GM21576 (cell line): ENCODE data around the gene HMCN2.

ENCODE experiments used
- ATAC-seq: cut with Tn5 transposase; IDR thresholded peaks from one replicate; pipeline ENCODE4 v1.9.1; 2021; ENCODE audit warnings: mild to moderate bottlenecking, moderate library complexity; ENCODE audit not compliant: unreplicated experiment

The HMCN2 gene

DNA sequence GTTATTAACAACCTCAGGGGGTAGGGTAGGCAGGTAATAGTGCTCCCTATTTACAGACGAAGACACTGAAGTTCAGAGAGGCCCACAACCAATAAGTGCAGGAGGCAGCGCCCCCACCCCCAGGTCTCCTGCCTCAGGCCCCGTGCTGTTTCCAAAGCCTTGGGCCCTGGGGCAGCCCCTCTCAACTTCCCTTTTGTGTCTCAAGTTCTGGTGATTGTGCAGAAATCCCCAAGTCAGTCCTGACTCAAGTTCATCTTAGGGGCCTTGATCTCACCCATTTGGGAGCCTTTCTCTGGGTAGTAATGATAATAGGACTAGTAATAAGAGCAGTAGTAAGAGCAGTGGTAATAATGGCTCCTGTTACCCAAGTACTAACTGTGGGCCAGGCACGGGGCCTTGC, 143.7 kb downstream of the HMCN2 start:
- no peak for ATAC-seq

DNA sequence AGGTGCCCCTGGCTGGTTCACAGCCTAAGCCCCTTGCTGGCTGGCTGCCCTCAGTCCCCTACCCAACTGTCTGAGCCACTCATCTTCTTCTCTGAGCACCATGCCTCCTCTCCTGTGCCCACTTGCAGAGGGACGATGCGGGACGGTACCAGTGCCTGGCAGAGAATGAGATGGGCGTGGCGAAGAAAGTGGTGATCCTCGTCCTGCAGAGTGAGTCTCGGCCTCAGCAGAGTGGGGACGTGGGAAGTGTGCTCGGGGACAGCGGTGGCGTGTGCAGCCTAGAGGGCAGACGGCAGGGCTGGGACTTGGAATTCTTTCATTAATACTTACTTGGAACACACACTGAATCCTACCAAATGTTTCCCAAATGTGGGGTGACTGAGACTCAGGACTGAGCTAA, 144.9 kb downstream of the HMCN2 start:
- no peak for ATAC-seq

DNA sequence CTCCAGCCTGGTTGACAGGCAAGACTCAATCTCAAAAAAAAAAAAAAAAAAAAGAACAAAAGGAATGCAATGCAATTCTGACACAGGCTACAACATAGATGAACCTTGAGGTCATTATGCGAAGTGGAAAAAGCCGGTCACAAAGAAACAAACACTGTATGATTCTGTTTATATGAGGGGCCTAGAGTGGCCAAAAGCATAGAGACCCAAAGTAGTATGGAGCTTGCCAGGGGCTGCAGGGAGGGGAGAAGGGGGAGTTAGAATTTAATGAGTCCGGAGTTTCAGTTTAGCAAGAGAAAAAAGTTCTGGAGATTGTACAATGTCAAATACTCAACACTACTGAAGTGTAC, 146.0 kb downstream of the HMCN2 start:
- ATAC-seq, result no peak

DNA sequence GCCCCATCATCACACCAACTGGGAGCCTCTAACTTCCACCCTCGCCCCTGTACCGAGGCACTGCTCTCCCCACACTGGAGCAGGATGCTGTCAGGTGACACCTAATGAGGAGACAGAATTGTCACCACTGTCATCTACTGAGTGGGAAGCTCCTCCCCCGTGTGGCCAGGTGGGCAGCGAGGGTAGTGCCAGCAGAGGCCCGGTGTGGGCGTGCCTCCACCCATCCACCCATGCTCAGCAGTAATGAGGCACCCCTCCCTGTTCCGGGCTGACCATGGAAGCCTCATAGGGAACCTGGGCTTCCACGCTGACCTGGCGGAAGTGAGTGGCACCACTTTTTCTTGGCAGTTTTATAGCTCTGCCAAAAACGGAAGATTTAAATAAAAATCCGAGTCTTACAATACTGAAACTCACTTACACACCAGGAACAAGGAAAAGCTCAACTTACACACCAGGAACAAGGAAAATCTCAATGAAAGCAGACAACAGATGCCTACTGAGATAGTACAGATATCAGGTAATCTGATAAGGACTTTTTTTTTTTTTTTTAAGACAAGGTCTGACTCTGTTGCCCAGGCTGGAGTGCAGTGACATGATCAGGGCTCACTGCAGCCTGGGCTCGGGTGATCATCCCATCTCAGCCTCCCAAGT, 148.6 kb downstream of the HMCN2 start:
- ATAC-seq, result no peak

DNA sequence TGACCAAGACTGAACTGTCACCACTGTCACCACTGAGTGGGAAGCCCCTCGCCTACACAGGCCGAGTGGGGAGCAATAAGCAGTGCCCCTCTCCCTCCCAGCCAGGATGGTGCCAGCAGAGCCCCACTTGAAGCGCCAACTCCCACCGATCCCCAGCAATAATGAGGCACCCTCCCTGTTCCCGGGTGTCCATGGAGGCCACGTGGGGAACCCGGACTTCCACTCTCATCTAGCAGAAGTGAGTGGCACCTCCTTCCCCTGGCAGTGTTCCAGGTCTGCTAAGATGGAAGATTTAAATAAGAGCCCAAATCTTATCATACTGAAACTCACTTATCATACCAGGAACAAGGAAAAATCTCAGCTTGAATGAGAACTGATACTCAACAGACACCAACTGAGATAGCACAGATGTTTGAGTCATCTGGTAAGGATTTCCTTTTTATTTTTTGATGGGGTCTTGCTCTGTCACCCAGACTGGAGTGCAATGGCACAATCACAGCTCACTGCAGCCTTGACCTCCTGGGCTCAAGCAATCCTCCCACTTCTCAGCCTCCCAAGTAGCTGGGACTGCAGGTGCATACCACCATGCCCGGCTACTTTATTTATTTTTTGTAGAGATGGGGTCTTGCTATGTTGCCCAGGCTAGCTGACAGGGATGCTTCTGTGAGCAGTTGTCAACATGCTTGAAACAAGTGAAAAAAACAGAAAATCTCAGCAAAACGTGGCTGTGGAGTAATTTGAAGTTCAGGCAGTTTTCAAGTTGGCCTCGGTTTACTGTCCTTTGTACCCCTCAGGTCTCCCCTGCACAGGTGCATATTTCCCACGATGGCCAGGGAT, 149.6 kb downstream of the HMCN2 start:
- no peak for ATAC-seq

DNA sequence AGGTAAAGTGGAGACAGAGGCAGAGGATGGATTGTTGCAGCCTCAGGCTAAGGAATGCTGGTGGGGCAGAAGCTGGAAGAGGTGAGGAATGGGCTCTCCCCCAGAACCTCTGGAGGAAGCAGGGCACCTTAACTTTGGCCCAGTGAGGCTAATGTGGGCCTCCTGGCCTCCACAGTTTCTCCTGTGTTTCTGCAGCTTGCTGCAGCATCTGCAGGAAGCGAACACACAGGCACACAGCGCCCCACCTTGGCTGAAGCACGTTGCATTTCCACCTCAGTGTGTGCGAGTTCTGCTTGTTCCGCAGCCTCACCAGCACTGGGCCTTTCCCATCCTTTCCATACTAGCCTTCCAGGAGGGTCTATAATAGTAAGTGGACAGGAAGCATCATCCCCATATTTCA, 152.0 kb downstream of the HMCN2 start:
- ATAC-seq, result no peak

- ATAC-seq, result no peak
These were observed 153.2 kb downstream of the HMCN2 start for GRCh38 chr9:130418776-130419175.

DNA sequence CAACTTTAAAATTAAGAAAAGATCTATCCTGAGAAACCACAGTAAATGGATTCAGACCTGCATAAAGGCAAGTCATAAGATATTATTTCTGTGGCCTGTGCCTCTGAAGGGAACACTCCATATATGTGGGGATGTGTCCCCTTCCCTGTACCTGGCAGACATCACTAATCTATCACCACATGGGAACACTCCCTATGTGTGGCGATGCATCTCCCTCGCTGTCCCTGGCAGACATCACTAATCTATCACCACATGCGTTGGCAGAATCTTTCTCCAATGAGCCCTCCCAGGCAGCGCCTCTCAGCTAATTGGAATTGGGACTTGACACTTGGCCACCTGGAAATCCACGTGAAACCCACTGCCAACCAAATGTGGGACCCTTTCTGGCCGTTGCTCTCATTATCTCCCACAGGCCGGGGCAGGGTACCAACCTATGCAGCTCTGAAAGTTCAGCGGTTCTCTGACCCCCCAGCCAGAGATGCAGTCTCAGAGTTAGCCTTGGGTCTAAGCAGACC, 154.0 kb downstream of the HMCN2 start:
- ATAC-seq, result no peak

- no peak for ATAC-seq
These were observed 155.7 kb downstream of the HMCN2 start for GRCh38 chr9:130421154-130421801.

DNA sequence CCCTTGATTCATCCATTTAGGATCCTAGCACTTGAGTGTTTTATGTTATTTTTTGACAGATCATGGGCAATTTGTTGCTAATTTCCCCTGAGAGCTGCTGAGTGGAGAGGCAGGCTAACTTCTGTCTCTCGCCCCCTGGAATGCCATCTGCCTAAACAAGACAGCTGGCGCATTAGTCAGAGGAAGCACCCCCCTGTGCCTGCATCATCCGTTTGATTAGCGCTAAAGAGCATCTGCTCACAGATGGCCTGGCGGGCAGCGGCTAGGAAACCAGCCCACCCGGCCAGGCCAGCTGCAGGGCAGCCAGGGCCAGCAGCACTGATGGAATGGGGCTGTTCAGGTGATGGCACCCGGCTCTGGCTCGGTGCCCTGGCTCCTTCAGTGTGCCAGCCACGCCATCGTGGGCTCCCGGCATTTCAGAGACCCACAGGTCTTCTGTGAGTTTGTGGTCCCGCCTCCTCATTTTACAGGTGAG, 156.3 kb downstream of the HMCN2 start:
- ATAC-seq, result no peak

DNA sequence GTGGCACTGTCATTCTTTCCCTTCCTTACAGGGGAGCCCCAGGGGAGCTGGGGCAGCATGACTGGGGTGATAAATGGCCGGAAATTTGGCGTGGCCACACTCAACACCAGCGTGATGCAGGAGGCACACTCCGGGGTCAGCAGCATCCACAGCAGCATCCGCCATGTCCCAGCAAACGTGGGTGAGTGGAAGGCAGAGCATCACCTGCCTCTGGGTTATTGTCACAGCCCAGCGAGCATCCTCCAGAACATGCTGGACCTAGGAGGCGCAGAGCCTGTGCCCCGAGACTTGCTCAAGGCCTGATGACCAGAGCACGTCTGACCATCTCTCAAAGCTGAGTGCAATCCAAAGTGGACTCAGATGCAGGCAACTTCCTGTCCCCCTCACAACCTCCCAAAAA, 157.0 kb downstream of the HMCN2 start:
- ATAC-seq, result no peak

- ATAC-seq, result no peak
These were observed 157.7 kb downstream of the HMCN2 start for GRCh38 chr9:130423272-130423671.

DNA sequence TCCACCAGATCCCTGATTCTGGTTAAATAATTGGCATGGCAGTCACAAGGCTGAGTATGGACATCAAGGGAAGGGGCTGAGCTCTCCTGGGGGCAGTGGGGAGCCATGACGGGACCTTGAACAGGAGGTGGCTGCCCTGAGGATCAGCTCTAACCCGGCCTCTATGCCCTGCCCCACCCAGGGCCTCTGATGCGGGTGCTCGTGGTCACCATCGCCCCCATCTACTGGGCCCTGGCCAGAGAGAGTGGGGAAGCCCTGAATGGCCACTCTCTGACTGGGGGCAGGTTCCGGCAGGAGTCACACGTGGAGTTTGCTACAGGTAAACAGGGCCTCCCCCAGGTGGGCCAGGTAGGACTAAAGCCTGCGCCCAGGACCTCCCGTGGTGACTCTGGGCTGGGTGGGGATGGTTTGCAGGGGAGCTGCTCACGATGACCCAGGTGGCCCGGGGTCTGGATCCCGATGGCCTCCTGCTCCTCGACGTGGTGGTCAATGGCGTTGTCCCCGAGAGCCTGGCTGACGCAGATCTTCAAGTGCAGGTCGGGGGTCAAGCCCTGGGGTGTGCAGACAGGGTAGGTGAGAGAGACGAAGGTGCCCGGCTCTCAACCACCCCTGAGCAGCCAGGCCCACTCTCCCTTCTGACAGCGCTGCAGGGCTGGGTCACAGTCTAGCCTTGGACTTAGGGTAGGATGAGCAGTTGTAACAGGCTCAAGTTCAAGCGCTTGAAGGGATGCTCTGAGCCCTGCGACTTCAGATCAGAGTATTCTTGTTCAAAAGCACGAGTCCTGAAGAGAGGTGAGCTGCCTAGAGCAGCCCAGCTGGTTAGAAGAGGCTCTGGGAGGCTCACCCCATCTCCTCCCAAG, 159.3 kb downstream of the HMCN2 start:
- ATAC-seq, result no peak

- ATAC-seq, result no peak
These were observed 160.3 kb downstream of the HMCN2 start for GRCh38 chr9:130425741-130426466.

GRCh38 chr9:130426467-130426773, 160.9 kb downstream of the HMCN2 start:
- ATAC-seq, result no peak

DNA sequence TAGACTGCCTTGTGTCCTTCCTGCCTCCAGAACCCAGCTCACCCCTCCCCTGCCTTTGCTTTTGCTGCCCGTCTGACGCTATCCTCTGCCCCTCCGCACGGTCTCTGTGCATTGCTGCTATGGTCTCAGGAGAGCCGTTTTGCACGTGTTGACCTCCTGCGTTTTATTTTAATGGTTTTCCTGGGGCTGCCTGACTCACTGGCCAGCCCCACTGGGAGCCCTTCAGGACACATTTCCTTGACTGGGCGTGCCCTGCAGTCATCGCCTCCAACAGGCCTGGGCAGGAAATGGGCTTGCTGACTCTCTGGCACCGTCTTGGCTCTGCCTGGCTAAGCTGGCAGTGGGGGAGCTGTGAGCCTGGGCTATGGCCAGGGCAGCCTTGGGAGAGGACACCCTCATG, 161.3 kb downstream of the HMCN2 start:
- ATAC-seq, result no peak

DNA sequence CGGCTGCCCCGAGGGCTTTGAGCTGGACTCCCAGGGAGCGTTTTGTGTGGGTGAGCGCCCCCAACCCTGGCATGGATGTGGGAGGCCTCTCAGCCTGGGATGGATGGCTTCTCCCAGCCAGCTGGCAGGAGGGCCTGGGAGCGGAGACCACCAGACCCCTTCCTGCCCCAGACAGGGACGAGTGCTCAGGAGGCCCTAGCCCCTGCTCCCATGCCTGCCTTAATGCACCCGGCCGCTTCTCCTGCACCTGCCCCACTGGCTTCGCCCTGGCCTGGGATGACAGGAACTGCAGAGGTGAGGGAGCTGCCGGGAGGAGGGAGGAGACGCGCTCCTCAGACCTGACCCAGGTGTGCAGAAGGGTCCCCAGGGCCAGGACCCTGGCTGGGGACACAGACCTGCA, 161.8 kb downstream of the HMCN2 start:
- ATAC-seq, result no peak

GRCh38 chr9:130428086-130428665, 162.6 kb downstream of the HMCN2 start:
- no peak for ATAC-seq

- ATAC-seq, result no peak
These were observed 163.8 kb downstream of the HMCN2 start for GRCh38 chr9:130429381-130429780.

- ATAC-seq, result no peak
These were observed 164.3 kb downstream of the HMCN2 start for GRCh38 chr9:130429831-130430230.
